ENCODE data around the gene GATAD2B.

The GATAD2B gene

DNA sequence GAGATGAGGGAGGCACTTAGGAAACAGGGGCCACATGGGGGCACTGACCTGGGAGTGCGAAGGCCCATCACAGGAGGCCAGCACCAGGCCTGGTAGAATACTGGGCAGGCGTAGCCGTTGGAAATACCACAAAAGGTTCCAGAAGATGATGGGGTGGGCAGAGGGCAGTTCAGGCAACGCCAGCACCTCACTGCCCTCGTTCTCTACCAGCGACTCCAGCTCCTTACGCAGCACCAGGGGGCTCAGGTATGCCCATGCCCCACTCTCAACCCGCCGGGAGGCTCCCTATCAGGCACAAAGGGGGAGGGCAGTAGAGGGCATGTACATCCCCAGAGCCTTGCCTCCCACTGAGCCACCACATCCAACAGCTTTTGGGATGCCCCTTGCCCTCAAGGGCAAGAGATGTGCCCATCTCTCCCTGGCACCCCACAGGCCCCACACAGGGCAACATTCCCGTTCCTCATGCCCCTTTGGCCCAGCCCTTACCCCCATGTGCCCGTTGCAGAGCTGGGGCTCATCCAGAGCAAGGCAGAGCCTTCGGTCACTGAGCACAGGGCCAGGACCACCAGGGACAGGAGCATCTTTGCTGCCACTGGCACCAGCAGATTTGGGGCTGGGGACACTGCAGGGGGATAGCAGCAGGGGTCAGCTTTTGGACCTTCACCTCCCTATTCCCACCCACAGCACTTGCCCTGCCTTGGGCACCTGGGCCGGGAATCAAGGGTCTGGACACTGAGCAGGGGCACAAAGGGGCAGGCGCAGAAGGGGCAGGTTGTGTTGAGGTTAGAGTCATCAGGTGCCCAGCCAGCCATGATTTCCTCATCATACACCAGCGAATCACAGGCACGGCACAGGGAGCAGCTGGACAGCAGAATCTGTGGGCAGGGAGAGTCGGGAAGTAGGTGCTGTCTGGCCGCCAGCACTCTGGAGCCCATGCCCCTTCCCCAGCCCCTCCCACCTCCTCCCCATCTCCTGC, 9.7 kb upstream of the GATAD2B start:
- no peak overlapping the region for H2AFZ ChIP-seq (ENCODE audit: low read length)
- no peak overlapping the region for H3K4me3 ChIP-seq (ENCODE audit: low read depth, low read length, poor library complexity, severe bottlenecking)
- no peak overlapping the region for H3K9ac ChIP-seq (ENCODE audit: low read length)
- H3K9me2 ChIP-seq (ENCODE audit: low read depth, low read length): no peaks in the 10 kb centered on the region
- H3K9me3 ChIP-seq (ENCODE audit: low read length): no peaks in the 10 kb centered on the region
- no peaks in the 10 kb centered on the region for H3K79me2 ChIP-seq (ENCODE audit: insufficient read depth, low read length)
- TF ChIP-seq EZH2 (IDR thresholded peaks at IDR 0.05; ENCODE audit: borderline replicate concordance, low read length): no peak
- TF ChIP-seq, protein P1, sequence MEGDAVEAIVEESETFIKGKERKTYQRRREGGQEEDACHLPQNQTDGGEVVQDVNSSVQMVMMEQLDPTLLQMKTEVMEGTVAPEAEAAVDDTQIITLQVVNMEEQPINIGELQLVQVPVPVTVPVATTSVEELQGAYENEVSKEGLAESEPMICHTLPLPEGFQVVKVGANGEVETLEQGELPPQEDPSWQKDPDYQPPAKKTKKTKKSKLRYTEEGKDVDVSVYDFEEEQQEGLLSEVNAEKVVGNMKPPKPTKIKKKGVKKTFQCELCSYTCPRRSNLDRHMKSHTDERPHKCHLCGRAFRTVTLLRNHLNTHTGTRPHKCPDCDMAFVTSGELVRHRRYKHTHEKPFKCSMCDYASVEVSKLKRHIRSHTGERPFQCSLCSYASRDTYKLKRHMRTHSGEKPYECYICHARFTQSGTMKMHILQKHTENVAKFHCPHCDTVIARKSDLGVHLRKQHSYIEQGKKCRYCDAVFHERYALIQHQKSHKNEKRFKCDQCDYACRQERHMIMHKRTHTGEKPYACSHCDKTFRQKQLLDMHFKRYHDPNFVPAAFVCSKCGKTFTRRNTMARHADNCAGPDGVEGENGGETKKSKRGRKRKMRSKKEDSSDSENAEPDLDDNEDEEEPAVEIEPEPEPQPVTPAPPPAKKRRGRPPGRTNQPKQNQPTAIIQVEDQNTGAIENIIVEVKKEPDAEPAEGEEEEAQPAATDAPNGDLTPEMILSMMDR (IDR thresholded peaks at IDR 0.05; ENCODE audit: low read length): no peak
- H3K36me3 ChIP-seq (ENCODE audit: insufficient read depth, low read length): peaks cover 75% of the 10 kb centered on the region
- H3K27me3 ChIP-seq (ENCODE audit: insufficient read depth, low read length): no peaks in the 10 kb centered on the region
- no peaks in the 10 kb centered on the region for H3F3A ChIP-seq (ENCODE audit: insufficient read depth, low read length)
- no peaks in the 10 kb centered on the region for H4K20me1 ChIP-seq (ENCODE audit: insufficient read depth, low read length)
- H3K27ac ChIP-seq (ENCODE audit: low read depth, low read length, poor library complexity, severe bottlenecking): no peak overlapping the region
- peaks cover 3% of the 10 kb centered on the region for H3K4me1 ChIP-seq (ENCODE audit: insufficient read depth, low read length, severe bottlenecking)
- H3K4me2 ChIP-seq (ENCODE audit: low read length): no peak overlapping the region

DNA sequence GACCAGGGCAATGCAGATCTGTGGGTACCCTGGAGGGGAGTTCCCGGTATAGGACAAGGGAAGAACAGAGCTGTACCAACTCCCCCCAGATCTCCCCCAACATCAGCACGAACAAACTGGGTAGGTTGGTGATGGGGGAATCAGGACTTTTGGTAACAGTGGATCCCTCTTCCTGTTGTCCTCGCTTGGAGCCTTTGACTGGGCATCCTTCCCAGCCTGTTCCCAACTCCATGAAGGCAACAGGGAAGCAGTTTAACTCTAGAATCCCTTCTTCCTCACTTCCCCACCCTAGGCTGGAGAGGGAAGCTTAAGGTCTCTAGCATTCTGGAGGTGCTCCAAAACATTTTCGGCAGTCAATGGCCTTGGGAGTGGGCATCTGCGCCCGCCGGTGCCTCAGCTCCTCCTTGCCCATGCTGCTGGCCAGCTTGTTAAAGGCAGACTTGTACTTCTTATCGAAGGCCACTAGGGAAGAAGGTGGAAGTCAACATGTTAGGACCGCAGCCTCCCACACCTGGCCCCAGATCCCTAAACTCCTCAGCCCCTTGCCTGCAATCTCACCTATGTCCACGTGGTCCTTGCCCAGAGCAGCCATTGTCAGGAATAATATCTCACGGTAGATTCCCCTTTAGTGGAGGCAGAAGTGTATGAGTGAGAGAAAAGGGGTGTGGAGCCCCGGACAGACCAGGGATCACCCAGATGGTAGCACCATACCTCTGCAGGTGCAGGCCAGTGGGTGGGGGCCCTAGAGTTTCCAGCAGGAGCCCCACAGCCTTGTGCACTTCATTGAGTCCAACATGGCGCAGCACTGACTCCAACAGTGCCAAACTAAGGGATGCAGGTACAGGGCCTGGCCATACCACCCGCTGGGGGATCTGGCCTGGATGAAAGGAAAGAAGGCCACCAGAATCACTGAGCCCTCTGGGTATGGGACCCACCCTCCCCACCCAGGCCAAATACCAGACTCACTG, 7.5 kb upstream of the GATAD2B start:
- peaks cover 3% of the 10 kb centered on the region for H3K4me1 ChIP-seq (ENCODE audit: insufficient read depth, low read length, severe bottlenecking)
- H4K20me1 ChIP-seq (ENCODE audit: insufficient read depth, low read length): no peaks in the 10 kb centered on the region
- no peaks in the 10 kb centered on the region for H3K9me2 ChIP-seq (ENCODE audit: low read depth, low read length)
- TF ChIP-seq, protein P1 (IDR thresholded peaks at IDR 0.05; ENCODE audit: low read length): no peak
- no peak for TF ChIP-seq EZH2 (IDR thresholded peaks at IDR 0.05; ENCODE audit: borderline replicate concordance, low read length)
- H3K9me3 ChIP-seq (ENCODE audit: low read length): no peaks in the 10 kb centered on the region
- H3F3A ChIP-seq (ENCODE audit: insufficient read depth, low read length): no peaks in the 10 kb centered on the region
- no peaks in the 10 kb centered on the region for H3K79me2 ChIP-seq (ENCODE audit: insufficient read depth, low read length)
- no peak overlapping the region for H2AFZ ChIP-seq (ENCODE audit: low read length)
- H3K4me3 ChIP-seq (ENCODE audit: low read depth, low read length, poor library complexity, severe bottlenecking): no peak overlapping the region
- H3K9ac ChIP-seq (ENCODE audit: low read length): no peak overlapping the region
- H3K4me2 ChIP-seq (ENCODE audit: low read length): no peak overlapping the region
- H3K27me3 ChIP-seq (ENCODE audit: insufficient read depth, low read length): no peaks in the 10 kb centered on the region
- H3K36me3 ChIP-seq (ENCODE audit: insufficient read depth, low read length): peaks cover 54% of the 10 kb centered on the region
- H3K27ac ChIP-seq (ENCODE audit: low read depth, low read length, poor library complexity, severe bottlenecking): no peak overlapping the region

- H4K20me1 ChIP-seq (ENCODE audit: insufficient read depth, low read length): no peaks in the 10 kb centered on the region
- H3K36me3 ChIP-seq (ENCODE audit: insufficient read depth, low read length): peaks cover 46% of the 10 kb centered on the region
- no peak overlapping the region for H2AFZ ChIP-seq (ENCODE audit: low read length)
- no peak overlapping the region for H3K27ac ChIP-seq (ENCODE audit: low read depth, low read length, poor library complexity, severe bottlenecking)
- H3K9me3 ChIP-seq (ENCODE audit: low read length): no peaks in the 10 kb centered on the region
- H3F3A ChIP-seq (ENCODE audit: insufficient read depth, low read length): no peaks in the 10 kb centered on the region
- peaks cover 3% of the 10 kb centered on the region for H3K4me1 ChIP-seq (ENCODE audit: insufficient read depth, low read length, severe bottlenecking)
- no peak for TF ChIP-seq EZH2 (IDR thresholded peaks at IDR 0.05; ENCODE audit: borderline replicate concordance, low read length)
- TF ChIP-seq, protein P1 (IDR thresholded peaks at IDR 0.05; ENCODE audit: low read length): no peak
- no peaks in the 10 kb centered on the region for H3K79me2 ChIP-seq (ENCODE audit: insufficient read depth, low read length)
- H3K9ac ChIP-seq (ENCODE audit: low read length): no peak overlapping the region
- H3K4me2 ChIP-seq (ENCODE audit: low read length): no peak overlapping the region
- H3K9me2 ChIP-seq (ENCODE audit: low read depth, low read length): no peaks in the 10 kb centered on the region
- H3K4me3 ChIP-seq (ENCODE audit: low read depth, low read length, poor library complexity, severe bottlenecking): no peak overlapping the region
- H3K27me3 ChIP-seq (ENCODE audit: insufficient read depth, low read length): no peaks in the 10 kb centered on the region
Measured at GRCh38 chr1:153929426-153929825, 6.7 kb upstream of the GATAD2B start.

Data from OCI-LY1 (cell line).